Endothelial cell of umbilical vein (primary cell): Measurements from ENCODE around the gene LHFPL6. TPM values are rescaled to one million over a fixed set of nuclear protein-coding genes. Genes with fewer than 3 reads are reported as not detected.

Experiments used
- BruUV-seq: library from RNA; stranded (reverse); fragments of 400-500 nt; replicated peaks from 2 replicates; lab custom pipeline; 2021; lab: Mats Ljungman, UMichigan
- CTCF ChIA-PET: fragments of 300-600, 350-600 bp; sonication (Branson Sonifier 250); formaldehyde crosslinking; loops from one replicate; lab custom pipeline; 2021; ENCODE audit warnings: antibody characterized with exemption, inconsistent platforms; lab: Charles Lee
- POLR2A ChIA-PET: fragments of 300-600, 350-600 bp; sonication (Branson Sonifier 250); formaldehyde crosslinking; loops from one replicate; lab custom pipeline; 2021; ENCODE audit warnings: antibody characterized with exemption, inconsistent platforms; lab: Charles Lee
- DNase-seq: peaks from one replicate; pipeline ENCODE4 v3.0.0-alpha.2; 2011; ENCODE audit warnings: low read depth, low spot score
- FAIRE-seq: peaks from 2 replicates; lab custom pipeline; 2011; peaks lifted over from hg19 to GRCh38; lab: Jason Lieb, UNC
- H2AFZ ChIP-seq: 2 replicates; pipeline ENCODE4 v1.6.0; 2012; ENCODE audit warnings: low read depth, low read length, control low read depth, inconsistent platforms
- H3K27ac ChIP-seq: 2 replicates; pipeline ENCODE4 v1.5.1; 2011; ENCODE audit warnings: low read depth, mild to moderate bottlenecking, control low read depth, low read length, moderate library complexity; ENCODE audit not compliant: insufficient read depth
- H3K27me3 ChIP-seq, 2 experiments: 2 replicates each; pipeline versions ENCODE4 v1.6.0 to v1.6.1; 2011; ENCODE audit warnings: low read length in 2 of 2, mixed read lengths in 1 of 2; ENCODE audit not compliant: control insufficient read depth in 2 of 2, insufficient read depth in 2 of 2
- H3K36me3 ChIP-seq, 2 experiments: 2 replicates in 1 of 2; 3 replicates in 1 of 2; pipeline ENCODE4 v1.5.1; 2011; ENCODE audit warnings: low read length in 2 of 2, mild to moderate bottlenecking in 1 of 2, moderate library complexity in 1 of 2; ENCODE audit not compliant: control insufficient read depth in 2 of 2, insufficient read depth in 2 of 2; ENCODE audit errors: extremely low read depth in 1 of 2
- H3K4me1 ChIP-seq: 3 replicates; pipeline ENCODE4 v1.5.1; 2011; ENCODE audit warnings: mild to moderate bottlenecking, low read length; ENCODE audit not compliant: control insufficient read depth, insufficient read depth; ENCODE audit errors: extremely low read depth
- H3K4me2 ChIP-seq: 2 replicates; pipeline ENCODE4 v1.6.1; 2011; ENCODE audit warnings: low read length, control low read depth, mixed read lengths; ENCODE audit not compliant: insufficient read depth
- H3K4me3 ChIP-seq, 3 experiments: fragments of 200-600 bp in 1 of 3; sonication (generic), shearing (Covaris generic) in 1 of 3; replicated peaks in 1 of 3; 2 replicates each; pipeline ENCODE4 v1.5.1; 2011 to 2016; ENCODE audit warnings: control low read depth in 3 of 3, low read length in 3 of 3, mild to moderate bottlenecking in 2 of 3, inconsistent platforms in 1 of 3, low read depth in 1 of 3, moderate library complexity in 1 of 3; ENCODE audit not compliant: insufficient read depth in 1 of 3
- H3K79me2 ChIP-seq: 2 replicates; pipeline ENCODE4 v1.6.0; 2012; ENCODE audit warnings: low read length, inconsistent platforms; ENCODE audit not compliant: control insufficient read depth, insufficient read depth
- H3K9ac ChIP-seq: replicated peaks from 2 replicates; pipeline ENCODE3; 2011; ENCODE audit warnings: low read length, control low read depth; ENCODE audit not compliant: insufficient read depth; ENCODE audit errors: extremely low read depth
- H3K9me1 ChIP-seq: replicated peaks from 3 replicates; pipeline ENCODE4 v1.6.0; 2011; ENCODE audit warnings: mild to moderate bottlenecking, low read length; ENCODE audit not compliant: control insufficient read depth, insufficient read depth; ENCODE audit errors: extremely low read depth
- H3K9me3 ChIP-seq: replicated peaks from 2 replicates; pipeline ENCODE4 v1.5.1; 2012; ENCODE audit warnings: low read length, inconsistent platforms; ENCODE audit not compliant: control insufficient read depth, insufficient read depth
- H4K20me1 ChIP-seq: replicated peaks from 2 replicates; pipeline ENCODE3; 2011; ENCODE audit warnings: mild to moderate bottlenecking, low read length; ENCODE audit not compliant: control insufficient read depth, insufficient read depth; ENCODE audit errors: extremely low read depth
- CTCF ChIP-seq, 2 donors: IDR thresholded peaks; 1 replicate in 1 of 2; 2 replicates in 1 of 2; pipeline ENCODE4 v1.5.1; 2011; ENCODE audit warnings: low read length in 2 of 2, mild to moderate bottlenecking in 2 of 2, moderate library complexity in 2 of 2, control low read depth in 1 of 2, inconsistent platforms in 1 of 2, low read depth in 1 of 2; ENCODE audit not compliant: insufficient read depth in 1 of 2; ENCODE audit errors: extremely low read depth in 1 of 2
- EZH2 ChIP-seq: IDR thresholded peaks from 2 replicates; pipeline ENCODE4 v1.6.1; 2012; ENCODE audit warnings: borderline replicate concordance, low read depth, mild to moderate bottlenecking, moderate library complexity, low read length, inconsistent platforms; ENCODE audit not compliant: severe bottlenecking
- FOS ChIP-seq: IDR thresholded peaks from 2 replicates; pipeline ENCODE4 v1.6.1; 2011; ENCODE audit warnings: mild to moderate bottlenecking, low read length, moderate library complexity, borderline replicate concordance; ENCODE audit not compliant: insufficient read depth
- GATA2 ChIP-seq: IDR thresholded peaks from 2 replicates; pipeline ENCODE4 v1.7.0; 2011; ENCODE audit warnings: low read depth, mild to moderate bottlenecking, moderate library complexity, mixed read lengths, low read length; ENCODE audit not compliant: insufficient read length, insufficient read depth
- JUN ChIP-seq: IDR thresholded peaks from 2 replicates; pipeline ENCODE4 v1.6.1; 2011; ENCODE audit warnings: borderline replicate concordance, low read depth; ENCODE audit not compliant: insufficient read length, insufficient read depth
- MAX ChIP-seq: IDR thresholded peaks from 2 replicates; pipeline ENCODE4 v1.6.1; 2011; ENCODE audit not compliant: insufficient read depth, insufficient read length
- MYC ChIP-seq: IDR thresholded peaks from one replicate; pipeline ENCODE4 v1.6.1; 2011; ENCODE audit warnings: mild to moderate bottlenecking, low read depth, low read length
- POLR2A ChIP-seq: IDR thresholded peaks from 2 replicates; pipeline ENCODE4 v1.6.1; 2012; ENCODE audit warnings: low read depth, mild to moderate bottlenecking, control low read depth, low read length
- POLR2AphosphoS5 ChIP-seq: IDR thresholded peaks from 2 replicates; pipeline ENCODE4 v1.6.1; 2012; ENCODE audit warnings: low read depth, mild to moderate bottlenecking, control low read depth, low read length, moderate library complexity; ENCODE audit not compliant: insufficient read depth
- dilution Hi-C: fragments of 300-500 bp; cut with MboI; formaldehyde crosslinking; loops from one replicate; pipeline ENCODE4 v1.15.0; 2019; ENCODE audit warnings: low sequenced_read_pairs; ENCODE audit not compliant: extremely low pct_ligation_motif_present
- intact Hi-C: fragments of 100-400 bp; cut with micrococcal nuclease; formaldehyde crosslinking; loops from one replicate; pipeline ENCODE4 v1.10.0; 2022
- polyA plus RNA-seq, 4 experiments: library from polyadenylated mRNA; depleted of rRNA in 3 of 4; stranded (reverse) in 3 of 4; unstranded in 1 of 4; fragments of >200 nt; gene quantifications; 2 replicates each; pipeline versions ENCODE4 v1.2.1 to v1.2.3, GENCODE V29; 2011 to 2012; ENCODE audit warnings: missing spikeins in 1 of 4
- total RNA-seq: library from RNA; stranded (reverse); gene quantifications from 2 replicates; pipeline ENCODE4 v1.2.3, GENCODE V29; 2021

The LHFPL6 gene
- total and polyA plus RNA-seq, 2 donors (not counting 3 experiments of a cell fraction or from before 2014, with no cell fraction given) = 17.5 to 19.4 TPM

GRCh38 chr13:39401756-39402155, 201.2 kb downstream of the LHFPL6 start:
- no peak overlapping the region for H3K9ac ChIP-seq
- no peak overlapping the region for H3K4me3 ChIP-seq
- no peaks in the 10 kb centered on the region for H3K9me3 ChIP-seq
- no peaks in the 10 kb centered on the region for H3K36me3 ChIP-seq
- FAIRE-seq (no peak), DNase-seq (no peak)
- no peak overlapping the region for H2AFZ ChIP-seq
- H3K4me2 ChIP-seq = no peak overlapping the region
- BruUV-seq = no TSS peak
- H4K20me1 ChIP-seq = no peaks in the 10 kb centered on the region
- dilution Hi-C loops (no loop called here), intact Hi-C loops (no loop called here)
- ChIA-PET CTCF (interaction anchor here (1.0 to 1.8 kb wide), 3 partner anchors 14 to 214 kb away, joined by 3 to 5 read pairs (median 4); no protein-coding TSS in a partner anchor), POLR2A (no interaction called here)
- no peaks in the 10 kb centered on the region for H3K4me1 ChIP-seq
- H3K79me2 ChIP-seq = no peaks in the 10 kb centered on the region
- no peak overlapping the region for H3K27ac ChIP-seq
- TF ChIP-seq POLR2A (no peak), FOS (no peak), GATA2 (no peak), CTCF (IDR thresholded peaks at IDR 0.05; ENCODE audit: extremely low read depth in 1 of 2, insufficient read depth in 1 of 2, low read depth in 1 of 2, low read length in 2 of 2) (no peak), JUN (no peak), MAX (no peak), POLR2AphosphoS5 (no peak), MYC (no peak), EZH2 (no peak)
- H3K27me3 ChIP-seq = no peaks in the 10 kb centered on the region
- no peaks in the 10 kb centered on the region for H3K9me1 ChIP-seq
